Astrocyte (in vitro differentiated cells and primary cell): ENCODE results near the gene PROSER3.

ENCODE experiments used
- EZH2 ChIP-seq: IDR thresholded peaks from 2 replicates; pipeline ENCODE4 v1.6.1; 2012; ENCODE audit warnings: mild to moderate bottlenecking, low read length, inconsistent platforms; ENCODE audit not compliant: insufficient read depth
- TF ChIP-seq, protein P1 (sequence below): IDR thresholded peaks from 2 replicates; pipeline ENCODE4 v1.5.1; 2011; ENCODE audit warnings: low read depth, mild to moderate bottlenecking, inconsistent platforms, low read length, moderate library complexity; ENCODE audit not compliant: insufficient read depth

DNA sequence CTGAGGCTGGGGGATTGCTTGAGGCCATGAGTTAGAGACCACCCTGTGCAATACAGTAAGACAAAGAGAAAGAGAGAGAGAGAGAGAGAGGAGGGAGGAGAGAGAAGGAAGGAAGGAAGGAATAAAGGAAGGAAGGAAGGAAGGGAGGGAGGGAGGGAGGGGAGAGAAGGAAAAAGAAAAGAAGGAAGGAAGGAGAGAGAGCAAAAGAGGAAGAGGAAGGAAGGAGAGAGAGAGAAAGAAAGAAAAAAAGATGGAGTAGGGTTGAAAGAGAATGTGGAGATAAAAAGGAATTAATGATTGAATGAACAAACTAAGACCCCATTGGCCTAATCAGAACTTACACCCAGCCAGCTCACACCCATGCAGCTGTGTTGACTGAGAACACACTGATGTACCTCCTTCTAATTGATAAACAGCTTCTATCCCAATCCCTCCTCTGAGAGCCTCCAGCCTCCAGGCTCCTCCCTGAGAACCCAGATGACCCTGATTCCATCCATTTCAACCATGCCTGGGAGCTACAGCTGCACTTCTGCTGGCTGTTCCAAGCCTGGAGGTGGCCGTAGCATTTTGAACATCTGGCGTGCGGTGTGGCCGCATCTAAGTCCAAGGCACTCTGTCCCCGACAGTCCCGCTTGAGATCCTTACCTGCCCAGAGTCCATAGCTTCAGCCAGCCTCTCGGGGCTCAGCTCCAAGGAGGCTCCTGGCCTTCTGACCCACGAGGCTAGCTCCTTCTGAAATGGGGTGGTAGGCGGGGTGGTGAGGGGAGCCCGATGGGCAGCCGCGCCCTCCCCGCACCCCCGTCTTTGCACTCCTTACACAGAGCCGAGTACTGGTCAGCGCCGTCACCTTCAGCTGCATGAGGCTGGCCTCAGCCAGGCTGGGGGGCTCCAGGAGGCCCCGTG lies 53.6 kb downstream of the PROSER3 start:
- TF ChIP-seq EZH2 = no peak
- TF ChIP-seq, protein P1, sequence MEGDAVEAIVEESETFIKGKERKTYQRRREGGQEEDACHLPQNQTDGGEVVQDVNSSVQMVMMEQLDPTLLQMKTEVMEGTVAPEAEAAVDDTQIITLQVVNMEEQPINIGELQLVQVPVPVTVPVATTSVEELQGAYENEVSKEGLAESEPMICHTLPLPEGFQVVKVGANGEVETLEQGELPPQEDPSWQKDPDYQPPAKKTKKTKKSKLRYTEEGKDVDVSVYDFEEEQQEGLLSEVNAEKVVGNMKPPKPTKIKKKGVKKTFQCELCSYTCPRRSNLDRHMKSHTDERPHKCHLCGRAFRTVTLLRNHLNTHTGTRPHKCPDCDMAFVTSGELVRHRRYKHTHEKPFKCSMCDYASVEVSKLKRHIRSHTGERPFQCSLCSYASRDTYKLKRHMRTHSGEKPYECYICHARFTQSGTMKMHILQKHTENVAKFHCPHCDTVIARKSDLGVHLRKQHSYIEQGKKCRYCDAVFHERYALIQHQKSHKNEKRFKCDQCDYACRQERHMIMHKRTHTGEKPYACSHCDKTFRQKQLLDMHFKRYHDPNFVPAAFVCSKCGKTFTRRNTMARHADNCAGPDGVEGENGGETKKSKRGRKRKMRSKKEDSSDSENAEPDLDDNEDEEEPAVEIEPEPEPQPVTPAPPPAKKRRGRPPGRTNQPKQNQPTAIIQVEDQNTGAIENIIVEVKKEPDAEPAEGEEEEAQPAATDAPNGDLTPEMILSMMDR = no peak
